IMR-90 (cell line): ENCODE data around the gene MCF2L.

ENCODE experiments used
- RAD21 ChIP-seq: IDR thresholded peaks from 2 replicates; pipeline ENCODE4 v1.6.1; 2012; ENCODE audit warnings: low read length, improper control_type of control experiment
- TF ChIP-seq, protein P1 (sequence below): conservative IDR thresholded peaks from 2 replicates; pipeline ENCODE4 v1.5.1; 2012; ENCODE audit warnings: mild to moderate bottlenecking, low read depth, low read length, improper control_type of control experiment

DNA sequence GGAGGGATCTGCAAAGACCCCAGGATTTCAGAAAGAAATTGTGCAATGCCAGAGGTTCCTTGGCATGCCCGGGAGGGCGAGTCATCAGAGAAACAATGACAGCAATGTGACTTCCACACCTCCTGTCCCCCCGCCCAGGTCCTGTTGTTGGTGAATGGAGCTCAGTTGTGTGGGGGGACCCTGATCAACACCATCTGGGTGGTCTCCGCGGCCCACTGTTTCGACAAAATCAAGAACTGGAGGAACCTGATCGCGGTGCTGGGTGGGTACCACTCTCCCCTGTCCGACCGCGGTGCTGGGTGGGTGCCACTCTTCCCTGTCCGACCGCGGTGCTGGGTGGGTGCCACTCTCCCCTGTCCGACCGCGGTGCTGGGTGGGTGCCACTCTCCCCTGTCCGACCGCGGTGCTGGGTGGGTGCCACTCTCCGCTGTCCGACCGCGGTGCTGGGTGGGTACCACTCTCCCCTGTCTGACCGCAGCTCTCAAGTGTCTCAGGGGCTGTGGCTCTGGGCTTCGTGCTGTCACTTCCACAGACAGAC is 148.4 kb downstream of the MCF2L start:
- no peak for TF ChIP-seq RAD21
- TF ChIP-seq, protein P1, sequence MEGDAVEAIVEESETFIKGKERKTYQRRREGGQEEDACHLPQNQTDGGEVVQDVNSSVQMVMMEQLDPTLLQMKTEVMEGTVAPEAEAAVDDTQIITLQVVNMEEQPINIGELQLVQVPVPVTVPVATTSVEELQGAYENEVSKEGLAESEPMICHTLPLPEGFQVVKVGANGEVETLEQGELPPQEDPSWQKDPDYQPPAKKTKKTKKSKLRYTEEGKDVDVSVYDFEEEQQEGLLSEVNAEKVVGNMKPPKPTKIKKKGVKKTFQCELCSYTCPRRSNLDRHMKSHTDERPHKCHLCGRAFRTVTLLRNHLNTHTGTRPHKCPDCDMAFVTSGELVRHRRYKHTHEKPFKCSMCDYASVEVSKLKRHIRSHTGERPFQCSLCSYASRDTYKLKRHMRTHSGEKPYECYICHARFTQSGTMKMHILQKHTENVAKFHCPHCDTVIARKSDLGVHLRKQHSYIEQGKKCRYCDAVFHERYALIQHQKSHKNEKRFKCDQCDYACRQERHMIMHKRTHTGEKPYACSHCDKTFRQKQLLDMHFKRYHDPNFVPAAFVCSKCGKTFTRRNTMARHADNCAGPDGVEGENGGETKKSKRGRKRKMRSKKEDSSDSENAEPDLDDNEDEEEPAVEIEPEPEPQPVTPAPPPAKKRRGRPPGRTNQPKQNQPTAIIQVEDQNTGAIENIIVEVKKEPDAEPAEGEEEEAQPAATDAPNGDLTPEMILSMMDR: no peak
